Thymus (tissue), 11 donors: ENCODE data around the gene ZNF536. TPM values are rescaled to one million over a fixed set of nuclear protein-coding genes. Genes with fewer than 3 reads are reported as not detected.

Source experiments
- DNase-seq, 9 donors: peaks; one replicate each; pipeline ENCODE4 v3.0.0-alpha.2; 2013; ENCODE audit warnings: low spot score in 9 of 9, low read depth in 6 of 9, missing footprints in 1 of 9
- H3K27ac ChIP-seq, 2 donors: one replicate each; pipeline ENCODE4 v1.5.1; 2013; ENCODE audit warnings: control low read depth in 1 of 2, low read depth in 1 of 2, low read length in 1 of 2, mild to moderate bottlenecking in 1 of 2, moderate library complexity in 1 of 2
- H3K27me3 ChIP-seq, 2 donors: one replicate each; pipeline ENCODE4 v1.5.1; 2013; ENCODE audit warnings: low read length in 1 of 2; ENCODE audit not compliant: control insufficient read depth in 2 of 2, insufficient read depth in 1 of 2
- H3K36me3 ChIP-seq, 2 donors: one replicate each; pipeline ENCODE4 v1.5.1; 2013; ENCODE audit warnings: low read length in 1 of 2, mild to moderate bottlenecking in 1 of 2, moderate library complexity in 1 of 2; ENCODE audit not compliant: control insufficient read depth in 2 of 2, insufficient read depth in 2 of 2
- H3K4me1 ChIP-seq, 2 donors: one replicate each; pipeline ENCODE4 v1.5.1; 2013; ENCODE audit warnings: low read length in 2 of 2; ENCODE audit not compliant: control insufficient read depth in 2 of 2, insufficient read depth in 2 of 2
- H3K4me3 ChIP-seq, 2 donors: one replicate each; pipeline ENCODE4 v1.5.1; 2013; ENCODE audit warnings: low read length in 2 of 2, control low read depth in 1 of 2, mild to moderate bottlenecking in 1 of 2
- H3K9me3 ChIP-seq, 2 donors: one replicate each; pipeline ENCODE4 v1.5.1; 2013; ENCODE audit warnings: low read length in 1 of 2, mild to moderate bottlenecking in 1 of 2; ENCODE audit not compliant: control insufficient read depth in 2 of 2, insufficient read depth in 1 of 2
- WGBS: extraction: QIAGEN DNeasy Blood & Tissue Kit; methylation state at CpG from one replicate; pipeline ENCODE4 v1.1.7; 2013; 5-methylcytosine and 5-hydroxymethylcytosine counted together
- polyA plus RNA-seq: library from polyadenylated mRNA; stranded (reverse); fragments of 200-250 nt; gene quantifications from one replicate; pipeline ENCODE4 v1.2.3, GENCODE V29; 2013
- total RNA-seq: library from RNA; stranded (reverse); fragments of 120-200 nt; gene quantifications from one replicate; pipeline ENCODE4 v1.2.4, GENCODE V29; 2013
- donor health status: healthy.

The ZNF536 gene
- total and polyA plus RNA-seq, 2 donors, result 0.05 to 0.11 TPM

- Histone ChIP-seq H3K9me3 (no peaks in the 10 kb centered on the region), H3K4me3 (no peak overlapping the region), H3K4me1 (no peaks in the 10 kb centered on the region), H3K27me3 (no peaks in the 10 kb centered on the region), H3K27ac (no peak overlapping the region), H3K36me3 (no peaks in the 10 kb centered on the region)
- 93% methylated on average over 7 of the region's 7 CpGs for WGBS
- no peak for DNase-seq
Measured at GRCh38 chr19:30525383-30525782, 153.2 kb downstream of the ZNF536 start.

- H3K27ac ChIP-seq, result no peak overlapping the region
- H3K27me3 ChIP-seq, result no peaks in the 10 kb centered on the region
- DNase-seq, result no peak
- H3K4me1 ChIP-seq, result no peaks in the 10 kb centered on the region
- WGBS, result 82% methylated on average over 8 of the region's 8 CpGs
- H3K36me3 ChIP-seq, result no peaks in the 10 kb centered on the region
- H3K4me3 ChIP-seq, result no peak overlapping the region
- no peaks in the 10 kb centered on the region for H3K9me3 ChIP-seq
Measured at GRCh38 chr19:30528919-30529318, 156.7 kb downstream of the ZNF536 start.

GRCh38 chr19:30529876-30530275 lies 157.7 kb downstream of the ZNF536 start:
- DNase-seq, result no peak
- H3K4me1 ChIP-seq, result no peaks in the 10 kb centered on the region
- 91% methylated on average over 3 of the region's 3 CpGs for WGBS
- no peaks in the 10 kb centered on the region for H3K9me3 ChIP-seq
- no peaks in the 10 kb centered on the region for H3K36me3 ChIP-seq
- H3K27me3 ChIP-seq, result no peaks in the 10 kb centered on the region
- H3K4me3 ChIP-seq, result no peak overlapping the region
- no peak overlapping the region for H3K27ac ChIP-seq

GRCh38 chr19:30530751-30531150 lies 158.6 kb downstream of the ZNF536 start:
- Histone ChIP-seq H3K9me3 (no peaks in the 10 kb centered on the region), H3K27ac (no peak overlapping the region), H3K4me1 (no peaks in the 10 kb centered on the region), H3K27me3 (no peaks in the 10 kb centered on the region), H3K4me3 (no peak overlapping the region), H3K36me3 (no peaks in the 10 kb centered on the region)
- DNase-seq, result no peak
- 91% methylated on average over 6 of the region's 6 CpGs for WGBS

- Histone ChIP-seq H3K4me1 (no peaks in the 10 kb centered on the region), H3K36me3 (no peaks in the 10 kb centered on the region), H3K27ac (no peak overlapping the region), H3K27me3 (no peaks in the 10 kb centered on the region), H3K9me3 (no peaks in the 10 kb centered on the region), H3K4me3 (no peak overlapping the region)
- DNase-seq, result no peak
- 91% methylated on average over 9 of the region's 9 CpGs for WGBS
Measured at GRCh38 chr19:30535011-30535410, 162.8 kb downstream of the ZNF536 start.

GRCh38 chr19:30536975-30537374 lies 164.8 kb downstream of the ZNF536 start:
- no peak overlapping the region for H3K4me3 ChIP-seq
- H3K4me1 ChIP-seq, result no peaks in the 10 kb centered on the region
- WGBS, result 94% methylated on average over 7 of the region's 7 CpGs
- H3K36me3 ChIP-seq, result no peaks in the 10 kb centered on the region
- H3K27ac ChIP-seq, result no peak overlapping the region
- no peak for DNase-seq
- no peaks in the 10 kb centered on the region for H3K27me3 ChIP-seq
- H3K9me3 ChIP-seq, result no peaks in the 10 kb centered on the region

- Histone ChIP-seq H3K9me3 (peaks cover 0 to 3% of the 10 kb centered on the region in 2 donors), H3K27ac (no peak overlapping the region), H3K27me3 (no peaks in the 10 kb centered on the region), H3K36me3 (no peaks in the 10 kb centered on the region), H3K4me3 (no peak overlapping the region), H3K4me1 (no peaks in the 10 kb centered on the region)
- WGBS, result 92% methylated on average over 4 of the region's 4 CpGs
- no peak for DNase-seq
Measured at GRCh38 chr19:30539315-30539714, 167.1 kb downstream of the ZNF536 start.

- H3K36me3 ChIP-seq, result no peaks in the 10 kb centered on the region
- no peaks in the 10 kb centered on the region for H3K27me3 ChIP-seq
- peaks cover 0 to 3% of the 10 kb centered on the region in 2 donors for H3K9me3 ChIP-seq
- no peaks in the 10 kb centered on the region for H3K4me1 ChIP-seq
- no peak for DNase-seq
- no peak overlapping the region for H3K27ac ChIP-seq
- WGBS, result 93% methylated on average over 11 of the region's 11 CpGs
- H3K4me3 ChIP-seq, result no peak overlapping the region
Measured at GRCh38 chr19:30539981-30540380, 167.8 kb downstream of the ZNF536 start.

- no peak for DNase-seq
- H3K9me3 ChIP-seq, result peaks cover 0 to 3% of the 10 kb centered on the region in 2 donors
- H3K27ac ChIP-seq, result no peak overlapping the region
- no peak overlapping the region for H3K4me3 ChIP-seq
- H3K4me1 ChIP-seq, result no peaks in the 10 kb centered on the region
- no peaks in the 10 kb centered on the region for H3K36me3 ChIP-seq
- no peaks in the 10 kb centered on the region for H3K27me3 ChIP-seq
- WGBS, result 60% methylated on average over 6 of the region's 6 CpGs
Measured at GRCh38 chr19:30540761-30541160, 168.6 kb downstream of the ZNF536 start.

GRCh38 chr19:30541575-30541974 lies 169.4 kb downstream of the ZNF536 start:
- Histone ChIP-seq H3K27ac (no peak overlapping the region), H3K27me3 (no peaks in the 10 kb centered on the region), H3K4me1 (no peaks in the 10 kb centered on the region), H3K4me3 (no peak overlapping the region), H3K36me3 (no peaks in the 10 kb centered on the region), H3K9me3 (peaks cover 0 to 3% of the 10 kb centered on the region in 2 donors)
- DNase-seq, result no peak
